Activated T-helper 17 cell treated with anti-CD3 and anti-CD28 coated beads, Interleukin-2, amount 50 U/mL, for 72 hours (primary cell): Measurements from ENCODE around the gene ERICH4. TPM values are rescaled to one million over a fixed set of nuclear protein-coding genes. Genes with fewer than 3 reads are reported as not detected.
A peak's percentile ranks its signal among the peaks of the same experiment; 100 is the strongest.
"Not testable (repeated sequence)": the region's sequence is repeated elsewhere in the genome, so short reads cannot be mapped to it uniquely, and the experiment has no call there.

Experiments used
- ATAC-seq: fragments of 150-1000 bp; cut with Tn5 transposase; replicated peaks from 2 replicates; pipeline ENCODE4 v1.10.0; 2021; ENCODE audit warnings: mild to moderate bottlenecking, moderate library complexity
- H3K27ac Mint-ChIP-seq: one replicate; pipeline ENCODE4 v1.8.0; 2022; ENCODE audit warnings: mixed read lengths
- H3K27me3 Mint-ChIP-seq: one replicate; pipeline ENCODE4 v1.8.0; 2022; ENCODE audit warnings: mixed read lengths
- H3K36me3 Mint-ChIP-seq: one replicate; pipeline ENCODE4 v1.8.0; 2022; ENCODE audit warnings: low read depth, mild to moderate bottlenecking, mixed read lengths
- H3K4me1 Mint-ChIP-seq: one replicate; pipeline ENCODE4 v1.8.0; 2022; ENCODE audit warnings: mixed read lengths
- H3K4me3 Mint-ChIP-seq: one replicate; pipeline ENCODE4 v1.8.0; 2022; ENCODE audit warnings: mild to moderate bottlenecking, mixed read lengths
- H3K9me3 Mint-ChIP-seq: one replicate; pipeline ENCODE4 v1.8.0; 2022; ENCODE audit warnings: mixed read lengths
- total RNA-seq, 2 donors: library from RNA; stranded (reverse); gene quantifications; one replicate each; pipeline ENCODE4 v1.2.3, GENCODE V29; 2022

Gene ERICH4
- total RNA-seq, 2 donors from 2014 or later = not detected

DNA sequence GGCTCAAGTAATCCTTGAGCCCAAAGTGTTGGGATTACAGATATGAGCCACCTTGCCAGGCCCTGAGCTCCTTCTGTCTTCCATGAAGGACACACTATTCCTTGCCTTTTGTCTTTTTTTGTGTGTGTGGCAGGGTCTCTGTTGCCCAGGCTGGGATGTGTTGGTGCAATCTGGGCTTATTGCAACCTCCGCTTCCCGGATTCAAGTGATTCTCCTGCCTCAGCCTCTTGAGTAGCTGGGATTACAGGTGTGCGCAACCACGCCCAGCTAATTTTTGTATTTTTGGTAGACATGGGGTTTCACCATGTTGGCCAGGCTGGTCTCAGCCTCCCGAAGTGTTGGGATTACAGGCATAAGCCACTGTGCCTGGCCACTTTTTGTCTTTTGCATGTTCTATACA lies 34.1 kb upstream of the ERICH4 start:
- peaks cover 30% of the 10 kb centered on the region for H3K36me3 Mint-ChIP-seq
- not testable (repeated sequence) for ATAC-seq, H3K27ac Mint-ChIP-seq, H3K9me3 Mint-ChIP-seq, H3K4me3 Mint-ChIP-seq, H3K4me1 Mint-ChIP-seq, H3K27me3 Mint-ChIP-seq

DNA sequence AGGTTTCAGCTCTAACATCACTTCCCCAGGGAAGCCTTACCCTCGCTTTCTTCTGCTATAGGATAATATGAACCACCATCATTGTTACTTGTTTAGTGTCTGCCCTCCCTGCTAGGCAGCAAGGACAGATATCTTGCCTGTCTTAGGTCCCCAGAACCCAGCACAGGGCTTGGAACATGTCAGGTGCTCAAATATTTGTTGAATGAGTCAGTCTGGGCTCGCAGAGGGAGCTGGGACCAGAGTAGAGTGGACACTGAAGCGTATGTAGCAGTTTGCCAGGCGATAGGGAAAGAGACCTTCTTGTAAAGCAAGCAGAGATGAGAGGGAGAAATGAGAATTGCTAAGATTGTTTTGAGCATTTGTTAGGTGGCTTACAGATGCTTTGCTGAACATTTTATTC lies 33.7 kb upstream of the ERICH4 start:
- no peak for ATAC-seq
- H3K27me3 Mint-ChIP-seq = no peaks in the 10 kb centered on the region
- H3K4me1 Mint-ChIP-seq = peaks cover 8% of the 10 kb centered on the region
- no peaks in the 10 kb centered on the region for H3K9me3 Mint-ChIP-seq
- H3K36me3 Mint-ChIP-seq = peaks cover 35% of the 10 kb centered on the region
- H3K27ac Mint-ChIP-seq = no peak overlapping the region
- no peak overlapping the region for H3K4me3 Mint-ChIP-seq

DNA sequence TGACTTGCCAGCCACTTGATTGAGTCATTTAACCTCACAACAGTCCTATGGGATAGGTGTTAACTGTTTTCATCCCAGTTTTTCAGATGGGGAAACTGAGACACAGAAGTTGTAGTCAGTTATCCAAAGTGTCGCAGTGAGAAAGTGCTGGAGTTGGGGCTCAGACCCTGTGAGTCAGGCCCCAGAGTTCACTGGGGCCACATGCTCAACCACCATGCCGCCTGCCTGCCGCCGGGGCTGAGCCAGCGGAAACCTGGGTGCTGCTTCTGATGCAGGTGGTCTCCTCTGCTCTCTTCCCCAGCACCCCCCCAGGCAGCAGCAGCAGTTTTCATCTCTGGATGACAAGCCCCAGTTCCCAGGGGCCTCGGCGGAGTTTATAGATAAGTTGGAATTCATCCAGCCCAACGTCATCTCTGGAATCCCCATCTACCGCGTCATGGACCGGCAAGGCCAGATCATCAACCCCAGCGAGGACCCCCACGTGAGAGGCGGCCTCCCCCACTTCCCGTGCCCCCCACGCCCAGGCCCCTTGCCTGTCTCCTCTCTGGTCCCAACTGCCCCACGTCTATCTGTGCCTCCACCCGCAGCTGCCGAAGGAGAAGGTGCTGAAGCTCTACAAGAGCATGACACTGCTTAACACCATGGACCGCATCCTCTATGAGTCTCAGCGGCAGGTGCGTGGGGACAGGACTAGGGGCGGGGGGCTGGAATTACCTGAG lies 32.5 kb upstream of the ERICH4 start:
- Mint-ChIP-seq H3K36me3 (peaks cover 47% of the 10 kb centered on the region), H3K9me3 (no peaks in the 10 kb centered on the region), H3K27ac (no peak overlapping the region), H3K4me3 (no peak overlapping the region), H3K4me1 (peaks cover 8% of the 10 kb centered on the region), H3K27me3 (no peaks in the 10 kb centered on the region)
- no peak for ATAC-seq

DNA sequence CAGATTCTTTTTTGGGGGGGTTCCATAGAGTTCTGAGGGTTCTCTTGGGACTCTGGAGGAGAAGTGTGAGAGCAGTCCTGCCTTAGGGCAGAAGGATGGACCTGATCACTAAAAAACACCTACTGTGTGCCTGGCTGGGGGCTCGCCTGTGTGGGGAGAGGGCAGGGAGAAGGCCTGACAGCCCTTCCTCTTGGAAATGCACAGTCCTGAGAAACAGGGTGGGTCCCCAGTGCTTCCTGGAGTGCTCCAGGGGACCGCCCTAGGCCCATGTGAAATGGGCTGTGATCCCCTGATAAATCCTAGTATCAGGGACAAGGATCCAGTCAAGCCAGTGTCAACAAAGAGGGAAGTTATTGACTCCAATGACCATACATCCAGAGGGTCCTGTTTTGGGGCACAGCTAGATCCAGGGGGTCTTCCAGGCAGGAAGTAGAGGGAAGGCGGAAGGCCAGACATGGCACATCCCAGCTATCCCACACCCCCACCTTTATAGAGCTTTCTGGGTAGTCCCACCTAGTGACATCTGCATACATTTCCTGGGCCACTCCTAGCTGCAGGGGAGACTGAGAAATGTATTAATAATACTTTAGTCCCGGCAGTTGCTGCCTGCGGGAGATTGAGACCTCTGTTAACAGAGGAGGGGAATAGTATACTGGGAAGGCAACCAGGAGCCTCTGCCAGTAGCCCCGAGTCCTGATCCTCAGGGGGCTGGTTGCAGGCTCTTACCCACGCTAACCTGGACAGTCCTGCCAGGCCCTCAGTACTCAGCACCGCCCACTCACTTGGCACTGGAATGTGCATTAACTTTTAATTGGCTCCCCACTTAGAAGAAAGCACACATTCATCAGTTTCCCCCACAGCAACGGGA lies 31.6 kb upstream of the ERICH4 start:
- ATAC-seq = no peak
- H3K27me3 Mint-ChIP-seq = no peaks in the 10 kb centered on the region
- peaks cover 8% of the 10 kb centered on the region for H3K4me1 Mint-ChIP-seq
- H3K27ac Mint-ChIP-seq = no peak overlapping the region
- H3K36me3 Mint-ChIP-seq = peaks cover 55% of the 10 kb centered on the region
- H3K9me3 Mint-ChIP-seq = no peaks in the 10 kb centered on the region
- no peak overlapping the region for H3K4me3 Mint-ChIP-seq

DNA sequence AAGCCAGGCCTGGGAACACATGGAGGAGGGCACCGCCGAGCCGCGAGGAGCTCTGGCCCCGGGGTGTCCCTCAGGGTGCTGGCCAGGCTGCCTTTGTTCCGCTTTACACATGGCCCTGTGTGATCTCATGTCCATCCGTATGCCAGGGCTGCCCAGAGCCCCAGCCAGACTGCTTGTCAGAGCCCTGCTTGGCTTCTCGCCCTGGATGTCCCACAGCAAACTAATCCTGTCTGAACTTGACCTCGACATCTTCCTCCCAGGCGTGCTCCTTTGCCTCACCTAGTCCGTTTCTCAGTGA lies 31.0 kb upstream of the ERICH4 start:
- peaks cover 58% of the 10 kb centered on the region for H3K36me3 Mint-ChIP-seq
- H3K4me3 Mint-ChIP-seq = no peak overlapping the region
- H3K4me1 Mint-ChIP-seq = peaks cover 8% of the 10 kb centered on the region
- H3K9me3 Mint-ChIP-seq = no peaks in the 10 kb centered on the region
- no peak overlapping the region for H3K27ac Mint-ChIP-seq
- no peaks in the 10 kb centered on the region for H3K27me3 Mint-ChIP-seq
- ATAC-seq = no peak

DNA sequence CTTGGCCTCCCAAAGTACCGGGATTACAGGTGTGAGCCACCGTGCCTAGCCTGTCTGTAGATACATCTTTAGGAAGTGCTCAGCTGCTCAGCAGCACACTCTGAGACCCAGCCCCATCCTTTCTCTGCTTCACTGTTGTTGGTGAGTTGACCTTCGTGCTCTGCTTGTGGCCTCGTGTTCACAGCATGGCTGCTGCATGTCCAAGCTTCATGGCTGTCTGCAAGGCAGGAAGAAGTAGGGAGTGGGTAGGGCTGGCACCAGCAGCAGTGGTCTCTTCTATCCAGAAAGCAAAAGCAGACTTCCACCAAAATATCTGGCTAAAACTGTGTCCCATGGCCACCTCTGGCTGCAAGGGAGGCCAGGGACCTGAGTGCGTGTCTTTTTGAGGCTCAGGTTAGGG lies 30.0 kb upstream of the ERICH4 start:
- peaks cover 68% of the 10 kb centered on the region for H3K36me3 Mint-ChIP-seq
- no peaks in the 10 kb centered on the region for H3K27me3 Mint-ChIP-seq
- H3K4me1 Mint-ChIP-seq = peaks cover 8% of the 10 kb centered on the region
- H3K4me3 Mint-ChIP-seq = no peak overlapping the region
- no peaks in the 10 kb centered on the region for H3K9me3 Mint-ChIP-seq
- no peak overlapping the region for H3K27ac Mint-ChIP-seq
- no peak for ATAC-seq

DNA sequence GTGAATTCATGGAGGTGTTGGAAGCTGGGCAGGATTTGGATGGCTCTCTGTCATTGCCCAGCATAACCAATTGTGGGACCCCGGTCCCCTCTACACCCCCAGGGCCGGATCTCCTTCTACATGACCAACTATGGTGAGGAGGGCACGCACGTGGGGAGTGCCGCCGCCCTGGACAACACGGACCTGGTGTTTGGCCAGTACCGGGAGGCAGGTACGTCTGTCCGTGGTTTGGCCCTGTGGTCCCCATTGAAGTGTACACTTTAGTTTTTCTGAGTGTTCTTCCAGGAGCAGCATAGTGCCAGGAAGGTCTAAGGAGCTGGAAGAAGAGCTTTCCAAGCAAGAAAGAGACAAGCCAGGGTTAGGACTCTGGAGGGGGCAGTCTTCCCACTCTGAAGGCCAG lies 29.0 kb upstream of the ERICH4 start:
- ATAC-seq = no peak
- H3K4me1 Mint-ChIP-seq = peaks cover 6% of the 10 kb centered on the region
- H3K27ac Mint-ChIP-seq = no peak overlapping the region
- no peak overlapping the region for H3K4me3 Mint-ChIP-seq
- no peaks in the 10 kb centered on the region for H3K9me3 Mint-ChIP-seq
- peaks cover 77% of the 10 kb centered on the region for H3K36me3 Mint-ChIP-seq
- H3K27me3 Mint-ChIP-seq = no peaks in the 10 kb centered on the region

DNA sequence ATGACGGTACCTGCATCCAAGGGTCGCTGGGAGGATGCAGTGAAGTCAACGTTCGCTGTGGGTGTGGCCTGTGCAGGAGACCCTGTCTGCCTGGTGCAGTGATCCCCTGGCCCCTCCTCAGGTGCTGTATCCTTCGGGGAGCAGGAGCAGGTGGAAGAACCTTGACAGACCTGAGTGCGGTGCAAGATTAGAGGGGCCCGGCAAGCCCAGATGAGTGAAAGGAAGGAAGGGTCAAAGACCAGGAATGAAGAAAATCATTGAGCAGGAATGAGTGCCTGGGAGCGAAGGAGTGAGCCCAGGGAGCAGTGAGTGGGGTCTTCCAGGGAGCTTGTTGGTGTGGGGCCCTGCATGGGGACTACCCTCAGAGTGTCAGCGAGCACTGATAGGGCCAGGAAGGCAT lies 28.5 kb upstream of the ERICH4 start:
- no peak overlapping the region for H3K27ac Mint-ChIP-seq
- H3K4me1 Mint-ChIP-seq = peaks cover 1% of the 10 kb centered on the region
- no peaks in the 10 kb centered on the region for H3K9me3 Mint-ChIP-seq
- H3K27me3 Mint-ChIP-seq = no peaks in the 10 kb centered on the region
- H3K4me3 Mint-ChIP-seq = no peak overlapping the region
- no peak for ATAC-seq
- H3K36me3 Mint-ChIP-seq = peaks cover 83% of the 10 kb centered on the region

DNA sequence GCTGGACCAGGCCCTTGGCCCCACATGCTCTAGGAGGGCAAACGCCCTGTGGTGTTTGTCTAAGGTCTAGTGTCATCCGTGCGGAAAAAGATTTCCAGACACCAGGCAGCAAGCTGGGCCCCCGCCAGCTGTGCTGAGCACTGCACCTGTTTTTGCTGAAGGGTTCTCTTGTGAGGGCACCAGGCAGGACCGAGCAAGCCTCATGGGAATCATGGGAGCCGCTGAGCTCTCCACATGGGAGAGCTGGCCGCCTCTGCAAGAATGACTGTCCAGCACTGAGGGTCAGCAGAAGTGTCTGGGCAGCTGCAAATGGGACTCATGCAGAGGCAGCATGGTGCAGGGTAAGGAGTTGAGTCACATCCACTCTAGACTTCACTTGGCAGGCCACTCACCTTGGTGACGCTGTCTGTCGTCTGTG lies 27.8 kb upstream of the ERICH4 start:
- Mint-ChIP-seq H3K9me3 (no peaks in the 10 kb centered on the region), H3K4me3 (no peak overlapping the region), H3K27ac (no peak overlapping the region), H3K4me1 (no peaks in the 10 kb centered on the region), H3K36me3 (peaks cover 85% of the 10 kb centered on the region), H3K27me3 (no peaks in the 10 kb centered on the region)
- ATAC-seq = no peak

DNA sequence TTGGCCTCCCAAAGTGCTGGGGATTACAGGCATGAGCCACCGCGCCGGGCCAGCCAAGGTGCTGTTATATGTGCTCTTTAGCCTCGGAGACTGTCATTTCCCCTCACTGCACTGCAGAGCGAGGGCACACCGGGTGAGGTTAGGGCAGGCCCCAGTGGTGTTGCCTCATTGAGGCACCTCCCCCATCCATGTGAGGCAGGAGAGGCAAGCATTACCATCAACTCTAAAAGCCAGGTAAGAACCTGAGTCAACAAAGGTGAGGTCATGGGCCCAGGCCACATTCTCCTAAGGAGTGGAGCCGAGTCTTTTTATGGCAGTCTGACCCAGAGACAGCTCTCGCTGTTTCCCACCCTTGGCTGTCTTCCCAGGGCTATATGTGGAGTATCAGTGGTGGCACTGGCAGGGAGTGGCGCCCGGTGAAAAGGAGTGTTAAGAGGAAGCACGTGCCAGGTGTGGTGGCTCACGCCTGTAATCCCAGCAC lies 26.7 kb upstream of the ERICH4 start:
- no peaks in the 10 kb centered on the region for H3K4me1 Mint-ChIP-seq
- H3K9me3 Mint-ChIP-seq = no peaks in the 10 kb centered on the region
- H3K36me3 Mint-ChIP-seq = peaks cover 88% of the 10 kb centered on the region
- H3K27me3 Mint-ChIP-seq = no peaks in the 10 kb centered on the region
- no peak overlapping the region for H3K4me3 Mint-ChIP-seq
- H3K27ac Mint-ChIP-seq = no peak overlapping the region
- no peak for ATAC-seq

DNA sequence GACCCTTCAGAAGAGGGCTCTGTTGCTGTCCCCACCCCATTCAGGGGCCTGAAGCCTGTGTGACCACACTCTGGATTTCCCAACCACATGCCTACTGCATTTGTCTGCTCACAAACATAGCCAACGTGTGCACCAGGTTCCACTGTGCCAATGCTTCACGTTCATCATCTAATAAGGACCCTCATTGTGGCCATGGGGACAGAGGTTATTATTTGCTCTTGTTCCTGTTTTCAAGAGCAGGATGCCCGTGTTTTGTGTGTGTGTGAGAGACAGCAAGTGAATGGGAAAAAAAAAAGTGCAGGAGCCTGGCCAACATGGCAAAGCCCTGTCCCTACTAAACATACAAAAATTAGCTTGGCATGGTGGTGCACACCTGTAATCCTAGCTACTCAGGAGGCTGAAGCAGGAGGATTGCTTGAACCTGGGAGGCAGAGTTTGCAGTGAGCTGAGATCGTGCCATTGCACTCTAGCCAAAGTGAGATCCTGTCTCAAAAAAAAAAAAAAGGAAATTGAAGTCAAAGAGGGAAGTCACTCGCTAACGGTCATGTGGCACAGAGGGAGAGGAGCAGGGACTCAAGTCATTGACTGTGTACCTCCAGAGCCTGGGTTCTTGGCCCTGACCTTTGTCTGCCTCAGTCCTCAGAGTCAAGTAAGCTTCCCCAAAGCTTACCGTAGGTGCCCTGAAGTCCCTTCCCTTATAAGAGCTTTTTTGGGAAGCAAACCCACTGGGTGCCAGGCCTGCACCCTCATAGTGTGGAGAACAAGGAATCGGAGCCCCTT lies 22.7 kb upstream of the ERICH4 start:
- Mint-ChIP-seq H3K4me1 (no peaks in the 10 kb centered on the region), H3K4me3 (no peak overlapping the region), H3K9me3 (no peaks in the 10 kb centered on the region), H3K27ac (no peak overlapping the region), H3K36me3 (peaks cover 74% of the 10 kb centered on the region), H3K27me3 (no peaks in the 10 kb centered on the region)
- no peak for ATAC-seq

DNA sequence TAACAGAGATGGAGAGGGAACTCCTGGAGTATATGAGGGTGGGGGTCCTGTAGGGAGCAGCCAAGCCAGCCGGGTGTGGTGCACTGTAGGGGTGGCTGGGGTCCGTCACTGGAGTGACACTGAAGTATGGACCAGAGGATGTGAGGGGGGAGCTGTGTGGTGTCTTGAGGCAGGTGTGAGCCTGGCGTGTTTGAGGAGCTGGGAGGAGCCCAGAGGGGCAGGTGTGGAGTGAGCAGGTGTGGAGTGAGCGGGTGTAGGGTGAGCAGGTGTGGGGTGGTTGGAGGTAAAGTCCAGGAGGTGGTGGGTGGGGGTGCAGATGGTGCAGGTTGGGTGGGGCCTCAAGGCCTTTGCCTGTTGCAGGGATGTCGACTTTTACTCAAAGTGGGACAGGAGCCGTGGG lies 21.6 kb upstream of the ERICH4 start:
- Mint-ChIP-seq H3K27ac (peak overlapping the region; percentile 74), H3K27me3 (no peaks in the 10 kb centered on the region), H3K36me3 (peaks cover 64% of the 10 kb centered on the region), H3K4me1 (no peaks in the 10 kb centered on the region), H3K9me3 (no peaks in the 10 kb centered on the region), H3K4me3 (no peak overlapping the region)
- no peak for ATAC-seq

DNA sequence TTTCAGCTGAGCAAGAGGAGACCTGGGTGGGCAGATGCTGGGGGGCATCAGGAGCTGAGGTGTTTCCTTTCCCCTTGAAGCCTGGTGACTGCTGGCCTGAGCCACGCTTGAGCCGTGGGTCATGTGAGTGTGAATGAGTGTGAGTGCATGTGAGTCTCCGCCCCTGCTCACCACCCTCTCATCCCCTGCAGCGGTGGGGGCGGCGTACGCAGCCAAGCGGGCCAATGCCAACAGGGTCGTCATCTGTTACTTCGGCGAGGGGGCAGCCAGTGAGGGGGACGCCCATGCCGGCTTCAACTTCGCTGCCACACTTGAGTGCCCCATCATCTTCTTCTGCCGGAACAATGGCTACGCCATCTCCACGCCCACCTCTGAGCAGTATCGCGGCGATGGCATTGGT lies 21.0 kb upstream of the ERICH4 start:
- ATAC-seq = no peak
- Mint-ChIP-seq H3K9me3 (no peaks in the 10 kb centered on the region), H3K27ac (peak overlapping the region; percentile 74), H3K4me3 (no peak overlapping the region), H3K27me3 (no peaks in the 10 kb centered on the region), H3K4me1 (no peaks in the 10 kb centered on the region), H3K36me3 (peaks cover 60% of the 10 kb centered on the region)

DNA sequence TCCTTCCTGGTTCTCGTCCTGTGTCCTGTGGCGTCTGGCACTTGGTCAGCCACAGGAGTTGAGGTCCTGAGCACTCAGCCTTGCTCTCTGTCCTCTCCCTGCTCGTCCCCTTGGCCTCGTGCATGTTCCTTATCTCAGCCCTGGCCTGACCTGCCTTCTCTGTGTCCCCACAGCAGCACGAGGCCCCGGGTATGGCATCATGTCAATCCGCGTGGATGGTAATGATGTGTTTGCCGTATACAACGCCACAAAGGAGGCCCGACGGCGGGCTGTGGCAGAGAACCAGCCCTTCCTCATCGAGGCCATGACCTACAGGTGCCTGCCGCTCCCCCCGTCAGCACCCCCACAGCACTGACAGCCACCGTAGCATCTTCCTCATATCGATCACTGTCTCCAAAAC lies 20.5 kb upstream of the ERICH4 start:
- no peak for ATAC-seq
- Mint-ChIP-seq H3K27ac (no peak overlapping the region), H3K9me3 (no peaks in the 10 kb centered on the region), H3K27me3 (no peaks in the 10 kb centered on the region), H3K4me3 (no peak overlapping the region), H3K4me1 (no peaks in the 10 kb centered on the region), H3K36me3 (peaks cover 56% of the 10 kb centered on the region)

DNA sequence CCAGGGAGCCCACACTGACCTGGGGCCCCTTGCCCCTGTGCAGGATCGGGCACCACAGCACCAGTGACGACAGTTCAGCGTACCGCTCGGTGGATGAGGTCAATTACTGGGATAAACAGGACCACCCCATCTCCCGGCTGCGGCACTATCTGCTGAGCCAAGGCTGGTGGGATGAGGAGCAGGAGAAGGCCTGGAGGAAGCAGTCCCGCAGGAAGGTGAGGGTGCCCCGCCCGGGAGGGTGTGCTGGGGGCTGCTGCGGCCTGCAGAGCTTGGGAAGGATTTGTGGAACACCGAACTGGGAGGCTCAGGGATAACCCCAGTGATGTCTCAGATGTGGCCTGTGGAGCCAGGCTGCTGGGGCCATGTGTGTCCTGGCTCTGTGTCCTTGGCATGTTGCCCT lies 20.0 kb upstream of the ERICH4 start:
- Mint-ChIP-seq H3K9me3 (no peaks in the 10 kb centered on the region), H3K27me3 (no peaks in the 10 kb centered on the region), H3K4me3 (no peak overlapping the region), H3K36me3 (peaks cover 55% of the 10 kb centered on the region), H3K27ac (no peak overlapping the region), H3K4me1 (peaks cover 5% of the 10 kb centered on the region)
- no peak for ATAC-seq
